ENCODE data around the gene CNTN6. TPM values are rescaled to one million over a fixed set of nuclear protein-coding genes. Genes with fewer than 3 reads are reported as not detected.
"Not testable (repeated sequence)": the region's sequence is repeated elsewhere in the genome, so short reads cannot be mapped to it uniquely, and the experiment has no call there.

CNTN6 gene
- polyA plus RNA-seq, 1 donor, result 2.5 TPM

DNA sequence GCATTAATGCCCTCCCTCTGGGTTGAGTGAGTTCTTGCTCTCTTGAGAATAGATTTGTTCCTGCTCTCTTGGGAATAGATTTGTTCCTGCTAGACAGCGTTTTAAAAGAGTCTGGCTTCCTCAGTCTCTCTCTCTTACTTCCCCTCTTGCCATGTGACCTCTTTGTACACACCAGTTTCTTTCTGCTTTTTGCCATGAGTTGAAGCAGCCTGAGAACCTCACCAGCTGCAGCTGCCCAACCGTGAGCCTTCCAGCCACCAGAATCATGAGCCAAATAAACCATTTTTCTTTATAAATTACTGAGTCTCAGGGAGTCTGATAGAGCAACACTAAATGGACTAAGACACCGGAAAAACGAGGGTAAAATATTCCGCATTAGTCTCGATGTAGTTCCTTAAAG is 253.6 kb downstream of the CNTN6 start:
- Histone ChIP-seq H3K9me3 (ENCODE audit: control insufficient read depth, low read depth, low read length) (no peaks in the 10 kb centered on the region), H3K4me3 (ENCODE audit: low read length) (no peak overlapping the region), H3K4me1 (ENCODE audit: control insufficient read depth, insufficient read depth, low read length) (no peaks in the 10 kb centered on the region), H3K36me3 (ENCODE audit: control insufficient read depth, insufficient read depth, low read length) (no peaks in the 10 kb centered on the region), H3K27me3 (ENCODE audit: control insufficient read depth, insufficient read depth, low read length) (no peaks in the 10 kb centered on the region), H3K27ac (ENCODE audit: low read length) (no peak overlapping the region)
- DNase-seq, result no peak
- WGBS (ENCODE audit: insufficient coverage, low lambda C conversion rate), result 98% methylated on average over 5 of the region's 6 CpGs

DNA sequence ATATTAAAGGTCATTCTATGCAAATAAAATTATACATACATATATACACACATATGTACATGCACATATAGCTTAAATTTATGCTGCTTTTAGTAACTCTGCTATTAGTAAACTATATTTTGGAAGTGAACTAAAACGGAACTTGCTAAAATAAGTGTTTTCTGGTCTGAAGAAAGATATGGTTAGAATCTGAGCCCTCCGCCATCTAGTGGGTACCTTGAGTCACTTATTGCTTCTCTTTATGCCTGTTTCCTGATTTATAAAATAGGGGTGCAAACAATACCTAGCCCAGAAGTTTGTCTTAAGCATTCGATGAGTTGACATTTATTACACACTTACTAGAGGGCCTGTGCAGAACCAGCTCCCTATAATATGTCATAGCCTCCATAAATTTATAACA is 255.7 kb downstream of the CNTN6 start:
- no peaks in the 10 kb centered on the region for H3K4me1 ChIP-seq (ENCODE audit: control insufficient read depth, insufficient read depth, low read length)
- 100% methylated on average over 1 of the region's 3 CpGs for WGBS (ENCODE audit: insufficient coverage, low lambda C conversion rate)
- H3K27me3 ChIP-seq (ENCODE audit: control insufficient read depth, insufficient read depth, low read length), result no peaks in the 10 kb centered on the region
- no peak overlapping the region for H3K27ac ChIP-seq (ENCODE audit: low read length)
- H3K9me3 ChIP-seq (ENCODE audit: control insufficient read depth, low read depth, low read length), result no peaks in the 10 kb centered on the region
- H3K4me3 ChIP-seq (ENCODE audit: low read length), result no peak overlapping the region
- DNase-seq, result no peak
- no peaks in the 10 kb centered on the region for H3K36me3 ChIP-seq (ENCODE audit: control insufficient read depth, insufficient read depth, low read length)

DNA sequence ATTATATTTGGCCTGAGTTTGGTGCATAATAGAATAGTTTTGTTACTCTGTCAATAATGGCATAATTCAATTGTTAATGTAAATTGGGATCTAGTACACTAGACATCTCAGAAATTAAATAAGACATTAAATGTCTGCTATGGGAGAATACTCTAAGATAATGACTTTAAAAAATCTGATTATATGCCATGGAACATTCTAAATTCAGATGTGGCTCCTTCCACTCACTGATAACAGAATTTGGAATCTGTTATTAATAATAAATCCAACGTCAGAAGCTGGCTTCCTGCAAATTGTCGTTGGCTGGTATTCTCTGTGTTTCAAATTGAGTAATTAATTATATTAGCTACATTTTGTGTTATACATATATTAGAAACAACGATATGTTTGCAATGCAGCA is 258.1 kb downstream of the CNTN6 start:
- no peak overlapping the region for H3K4me3 ChIP-seq (ENCODE audit: low read length)
- no peaks in the 10 kb centered on the region for H3K9me3 ChIP-seq (ENCODE audit: control insufficient read depth, low read depth, low read length)
- no peaks in the 10 kb centered on the region for H3K27me3 ChIP-seq (ENCODE audit: control insufficient read depth, insufficient read depth, low read length)
- no CpG with 5 or more reads among the region's 3 CpGs for WGBS (ENCODE audit: insufficient coverage, low lambda C conversion rate)
- no peak for DNase-seq
- H3K4me1 ChIP-seq (ENCODE audit: control insufficient read depth, insufficient read depth, low read length), result no peaks in the 10 kb centered on the region
- no peaks in the 10 kb centered on the region for H3K36me3 ChIP-seq (ENCODE audit: control insufficient read depth, insufficient read depth, low read length)
- H3K27ac ChIP-seq (ENCODE audit: low read length), result no peak overlapping the region

DNA sequence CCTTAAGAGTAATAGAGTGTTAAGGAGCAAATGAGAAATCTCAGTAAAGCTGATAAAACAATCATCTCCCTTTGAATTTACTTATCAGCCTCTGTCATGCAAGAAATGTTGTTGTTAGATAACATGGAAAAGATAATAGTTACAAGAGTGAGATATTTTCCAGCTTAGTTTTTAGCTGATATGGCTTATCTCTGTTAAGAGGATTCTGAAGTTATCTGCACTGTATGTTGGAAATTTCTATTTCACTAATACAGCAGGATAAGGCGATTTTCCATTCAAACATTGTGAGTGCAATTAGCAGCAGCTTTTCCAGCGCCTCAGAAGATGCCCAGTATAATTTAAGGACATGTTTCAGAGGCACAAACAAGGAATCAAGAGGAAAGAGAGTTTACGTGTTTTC is 262.9 kb downstream of the CNTN6 start:
- Histone ChIP-seq H3K9me3 (ENCODE audit: control insufficient read depth, low read depth, low read length) (no peaks in the 10 kb centered on the region), H3K36me3 (ENCODE audit: control insufficient read depth, insufficient read depth, low read length) (no peaks in the 10 kb centered on the region), H3K4me1 (ENCODE audit: control insufficient read depth, insufficient read depth, low read length) (no peaks in the 10 kb centered on the region), H3K27me3 (ENCODE audit: control insufficient read depth, insufficient read depth, low read length) (no peaks in the 10 kb centered on the region), H3K4me3 (ENCODE audit: low read length) (no peak overlapping the region), H3K27ac (ENCODE audit: low read length) (no peak overlapping the region)
- WGBS (ENCODE audit: insufficient coverage, low lambda C conversion rate), result 17% methylated on average over 2 of the region's 3 CpGs
- DNase-seq, result no peak

DNA sequence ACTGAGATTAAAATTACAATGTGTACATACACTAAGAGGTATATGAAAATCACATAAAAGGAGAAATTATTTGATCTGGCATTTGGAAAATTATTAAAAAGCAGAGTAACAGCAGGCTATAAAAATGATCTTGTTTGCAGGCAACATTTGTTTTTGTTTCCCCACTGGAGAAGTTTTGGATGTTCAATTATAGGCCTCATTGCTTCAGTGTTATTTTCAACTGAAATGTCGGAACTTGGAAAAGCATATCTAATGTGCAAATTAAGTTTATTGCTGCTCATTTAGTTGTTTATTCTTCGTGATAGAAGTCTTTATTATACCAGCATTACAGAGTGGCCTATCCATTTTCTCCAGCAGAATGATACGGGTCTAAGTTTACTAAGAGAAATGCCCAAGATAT is 263.3 kb downstream of the CNTN6 start:
- H3K36me3 ChIP-seq (ENCODE audit: control insufficient read depth, insufficient read depth, low read length), result no peaks in the 10 kb centered on the region
- no peak overlapping the region for H3K27ac ChIP-seq (ENCODE audit: low read length)
- H3K27me3 ChIP-seq (ENCODE audit: control insufficient read depth, insufficient read depth, low read length), result no peaks in the 10 kb centered on the region
- H3K4me3 ChIP-seq (ENCODE audit: low read length), result no peak overlapping the region
- H3K4me1 ChIP-seq (ENCODE audit: control insufficient read depth, insufficient read depth, low read length), result no peaks in the 10 kb centered on the region
- WGBS (ENCODE audit: insufficient coverage, low lambda C conversion rate), result 57% methylated on average over 1 of the region's 3 CpGs
- DNase-seq, result no peak
- H3K9me3 ChIP-seq (ENCODE audit: control insufficient read depth, low read depth, low read length), result no peaks in the 10 kb centered on the region

DNA sequence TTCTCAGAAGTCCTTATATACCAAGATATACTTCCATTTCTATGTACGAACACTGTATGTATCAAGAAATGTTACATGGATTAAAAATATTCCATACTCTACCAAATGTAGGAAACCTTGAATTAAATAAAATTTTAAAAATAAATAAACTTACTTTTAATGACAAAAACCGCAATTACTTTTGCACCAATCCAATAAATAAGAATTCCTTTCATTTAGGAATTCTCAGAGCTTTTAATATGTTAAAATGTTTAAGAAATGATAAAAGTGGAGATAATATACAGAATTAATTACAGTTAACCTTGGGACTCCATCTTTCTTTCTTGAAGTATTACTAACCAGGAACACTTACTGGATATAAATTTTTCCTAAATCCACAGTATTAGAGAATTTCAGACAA is 272.7 kb downstream of the CNTN6 start:
- Histone ChIP-seq H3K9me3 (ENCODE audit: control insufficient read depth, low read depth, low read length) (no peaks in the 10 kb centered on the region), H3K27me3 (ENCODE audit: control insufficient read depth, insufficient read depth, low read length) (no peaks in the 10 kb centered on the region), H3K36me3 (ENCODE audit: control insufficient read depth, insufficient read depth, low read length) (no peaks in the 10 kb centered on the region), H3K4me3 (ENCODE audit: low read length) (no peak overlapping the region), H3K27ac (ENCODE audit: low read length) (no peak overlapping the region), H3K4me1 (ENCODE audit: control insufficient read depth, insufficient read depth, low read length) (no peaks in the 10 kb centered on the region)
- WGBS (ENCODE audit: insufficient coverage, low lambda C conversion rate), result 94% methylated on average over 2 of the region's 2 CpGs
- DNase-seq, result no peak

DNA sequence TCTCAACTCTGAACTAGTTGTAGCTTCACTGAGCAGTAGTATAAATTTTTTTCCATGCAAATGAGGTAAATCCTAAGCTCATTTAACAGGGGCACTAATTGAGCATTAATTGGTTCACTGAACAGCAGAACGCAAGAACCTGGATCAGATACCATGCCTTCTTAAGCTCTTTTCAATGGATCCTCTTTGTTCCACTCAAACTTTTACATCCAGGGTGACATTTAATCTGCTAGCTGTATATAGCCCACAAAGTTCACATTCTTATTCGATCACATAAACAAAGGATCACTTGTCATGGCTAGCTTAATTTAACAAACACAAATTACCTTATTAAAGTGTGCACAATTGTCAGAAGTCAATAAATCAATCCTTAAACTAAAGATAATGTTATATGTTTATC is 281.6 kb downstream of the CNTN6 start:
- H3K4me1 ChIP-seq (ENCODE audit: control insufficient read depth, insufficient read depth, low read length), result no peaks in the 10 kb centered on the region
- no CpG with 5 or more reads among the region's 2 CpGs for WGBS (ENCODE audit: insufficient coverage, low lambda C conversion rate)
- H3K9me3 ChIP-seq (ENCODE audit: control insufficient read depth, low read depth, low read length), result no peaks in the 10 kb centered on the region
- no peak overlapping the region for H3K27ac ChIP-seq (ENCODE audit: low read length)
- no peak for DNase-seq
- H3K27me3 ChIP-seq (ENCODE audit: control insufficient read depth, insufficient read depth, low read length), result no peaks in the 10 kb centered on the region
- H3K36me3 ChIP-seq (ENCODE audit: control insufficient read depth, insufficient read depth, low read length), result no peaks in the 10 kb centered on the region
- no peak overlapping the region for H3K4me3 ChIP-seq (ENCODE audit: low read length)

DNA sequence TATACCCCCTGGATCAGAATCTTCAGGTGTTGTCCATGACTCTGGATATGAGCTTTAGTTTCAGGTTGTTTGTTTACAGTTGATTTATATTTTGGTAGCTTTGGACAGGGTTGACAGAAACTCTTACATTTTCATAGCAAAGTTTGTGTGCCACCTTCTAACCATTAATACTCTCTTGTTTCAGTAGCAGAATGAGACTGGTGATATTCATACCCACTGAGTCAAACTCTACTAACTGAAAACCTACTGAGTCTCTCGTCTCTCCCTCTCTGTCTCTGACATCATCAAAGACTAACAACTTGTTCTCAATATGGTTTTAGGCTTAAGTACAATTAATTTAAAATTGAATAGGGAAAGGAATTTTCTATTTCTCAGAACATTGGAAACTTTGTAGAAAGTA is 282.3 kb downstream of the CNTN6 start:
- no peaks in the 10 kb centered on the region for H3K9me3 ChIP-seq (ENCODE audit: control insufficient read depth, low read depth, low read length)
- no peaks in the 10 kb centered on the region for H3K36me3 ChIP-seq (ENCODE audit: control insufficient read depth, insufficient read depth, low read length)
- no peak overlapping the region for H3K4me3 ChIP-seq (ENCODE audit: low read length)
- no peaks in the 10 kb centered on the region for H3K27me3 ChIP-seq (ENCODE audit: control insufficient read depth, insufficient read depth, low read length)
- whole genome bisulfite sequencing (ENCODE audit: insufficient coverage, low lambda C conversion rate), result no CpG with 5 or more reads among the region's 1 CpG
- no peak overlapping the region for H3K27ac ChIP-seq (ENCODE audit: low read length)
- DNase-seq, result no peak
- H3K4me1 ChIP-seq (ENCODE audit: control insufficient read depth, insufficient read depth, low read length), result no peaks in the 10 kb centered on the region

DNA sequence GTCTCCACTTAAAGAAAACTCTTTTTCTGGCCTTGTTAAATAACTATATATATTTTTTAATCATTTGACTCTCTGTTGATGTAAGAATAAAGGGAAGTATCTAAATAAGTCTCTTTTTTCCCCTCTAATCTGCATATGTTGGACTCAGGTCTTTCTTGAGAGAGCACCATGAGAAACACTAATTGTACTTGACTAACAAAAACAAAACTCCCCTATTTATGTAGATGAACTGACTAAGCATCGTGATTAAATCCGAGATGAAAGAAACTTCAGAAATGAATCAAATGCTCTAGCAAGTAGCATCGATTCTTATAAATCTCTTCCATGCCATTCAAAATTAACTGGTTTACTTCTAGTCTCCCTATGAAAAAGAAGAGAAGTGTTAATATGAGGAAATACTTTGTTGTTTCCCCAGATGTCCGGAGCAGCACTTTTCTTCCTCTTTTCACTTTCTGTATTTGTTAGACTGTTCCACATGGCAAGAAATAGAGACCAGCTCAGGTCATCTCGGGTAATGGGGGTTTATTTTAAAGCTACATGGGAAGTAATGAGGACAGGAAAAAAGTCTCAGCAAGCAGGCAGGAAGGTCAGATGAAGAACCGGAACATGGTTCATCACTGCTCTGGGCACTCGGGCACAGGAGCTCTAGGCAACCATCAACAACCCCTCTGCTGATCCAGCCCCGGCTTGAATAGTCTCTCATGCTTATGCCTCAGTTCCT is 288.3 kb downstream of the CNTN6 start:
- no peak overlapping the region for H3K4me3 ChIP-seq (ENCODE audit: low read length)
- WGBS (ENCODE audit: insufficient coverage, low lambda C conversion rate), result 100% methylated on average over 2 of the region's 8 CpGs
- DNase-seq, result no peak
- H3K27me3 ChIP-seq (ENCODE audit: control insufficient read depth, insufficient read depth, low read length), result no peaks in the 10 kb centered on the region
- H3K4me1 ChIP-seq (ENCODE audit: control insufficient read depth, insufficient read depth, low read length), result no peaks in the 10 kb centered on the region
- H3K36me3 ChIP-seq (ENCODE audit: control insufficient read depth, insufficient read depth, low read length), result no peaks in the 10 kb centered on the region
- H3K27ac ChIP-seq (ENCODE audit: low read length), result no peak overlapping the region
- H3K9me3 ChIP-seq (ENCODE audit: control insufficient read depth, low read depth, low read length), result no peaks in the 10 kb centered on the region

DNA sequence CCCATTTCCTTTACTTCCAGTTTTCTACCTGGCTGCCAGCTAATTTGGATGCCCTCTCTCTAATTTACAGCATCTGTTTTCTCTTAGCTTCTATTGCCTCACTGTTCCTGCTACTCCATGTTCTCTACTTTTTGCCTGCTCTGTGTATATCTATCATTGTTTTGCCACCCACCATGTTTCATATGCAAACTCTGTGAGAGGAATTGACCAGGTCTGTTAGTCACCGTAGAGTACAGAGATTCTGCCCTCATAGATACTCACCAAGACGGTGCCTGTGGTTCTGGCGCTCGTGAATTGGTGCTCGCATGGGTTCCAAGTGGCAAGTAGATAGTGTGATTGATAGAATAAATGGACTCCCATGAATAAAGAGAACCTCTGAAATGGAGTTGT is 288.8 kb downstream of the CNTN6 start:
- H3K4me1 ChIP-seq (ENCODE audit: control insufficient read depth, insufficient read depth, low read length), result no peaks in the 10 kb centered on the region
- H3K27ac ChIP-seq (ENCODE audit: low read length), result no peak overlapping the region
- H3K27me3 ChIP-seq (ENCODE audit: control insufficient read depth, insufficient read depth, low read length), result no peaks in the 10 kb centered on the region
- WGBS (ENCODE audit: insufficient coverage, low lambda C conversion rate), result no CpG with 5 or more reads among the region's 5 CpGs
- no peaks in the 10 kb centered on the region for H3K36me3 ChIP-seq (ENCODE audit: control insufficient read depth, insufficient read depth, low read length)
- no peak for DNase-seq
- H3K9me3 ChIP-seq (ENCODE audit: control insufficient read depth, low read depth, low read length), result no peaks in the 10 kb centered on the region
- no peak overlapping the region for H3K4me3 ChIP-seq (ENCODE audit: low read length)

DNA sequence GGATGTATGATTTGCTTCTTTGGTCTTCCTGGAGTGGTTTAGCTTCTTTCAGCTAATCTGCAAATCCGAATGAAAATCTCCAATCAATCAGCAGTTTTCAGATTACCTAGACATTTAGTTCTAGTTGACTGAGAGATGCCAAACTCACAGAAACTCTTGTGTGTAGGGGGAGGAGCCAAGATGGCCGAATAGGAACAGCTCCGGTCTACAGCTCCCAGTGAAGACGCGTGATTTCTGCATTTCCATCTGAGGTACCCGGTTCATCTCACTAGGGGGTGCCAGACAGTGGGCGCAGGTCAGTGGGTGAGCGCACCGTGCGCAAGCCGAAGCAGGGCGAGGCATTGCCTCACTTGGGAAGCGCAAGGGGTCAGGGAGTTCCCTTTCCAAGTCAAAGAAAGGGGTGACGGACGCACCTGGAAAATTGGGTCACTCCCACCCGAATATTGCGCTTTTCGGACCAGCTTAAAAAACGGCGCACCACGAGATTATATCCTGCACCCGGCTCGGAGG is 294.6 kb downstream of the CNTN6 start:
- H3K4me3 ChIP-seq (ENCODE audit: low read length); H3K27me3 ChIP-seq (ENCODE audit: control insufficient read depth, insufficient read depth, low read length): not testable (repeated sequence)
- WGBS (ENCODE audit: insufficient coverage, low lambda C conversion rate), result no CpG with 5 or more reads among the region's 23 CpGs

More for the DNA sequence above, 294.6 kb downstream of the CNTN6 start:
- DNase-seq; H3K4me1 ChIP-seq (ENCODE audit: control insufficient read depth, insufficient read depth, low read length); H3K36me3 ChIP-seq (ENCODE audit: control insufficient read depth, insufficient read depth, low read length); H3K9me3 ChIP-seq (ENCODE audit: control insufficient read depth, low read depth, low read length); H3K27ac ChIP-seq (ENCODE audit: low read length): not testable (repeated sequence)

Data from large intestine (tissue), 3 donors.